HEK293 (cell line): ENCODE data around the gene DUS3L.

Source experiments
- CTCF ChIP-seq: fragments of 450-650 bp; formaldehyde crosslinking; IDR thresholded peaks from 2 replicates; pipeline ENCODE4 v1.5.1; 2016; ENCODE audit warnings: missing biosample characterization, missing genetic modification characterization
- HOXD13 ChIP-seq: sonication (generic); formaldehyde crosslinking; IDR thresholded peaks from 2 replicates; pipeline ENCODE4 v1.8.0; 2022; ENCODE audit warnings: missing genetic modification reagents, borderline replicate concordance
- IKZF3 ChIP-seq: fragments of 450-650 bp; IDR thresholded peaks from 2 replicates; pipeline ENCODE4 v1.5.0; 2018; ENCODE audit warnings: missing biosample characterization, mild to moderate bottlenecking, missing genetic modification characterization, moderate library complexity
- KLF1 ChIP-seq: fragments of 450-650 bp; formaldehyde crosslinking; IDR thresholded peaks from 2 replicates; pipeline ENCODE4 v1.5.1; 2016; ENCODE audit warnings: missing biosample characterization, missing genetic modification characterization
- KLF10 ChIP-seq: fragments of 450-650 bp; IDR thresholded peaks from 2 replicates; pipeline ENCODE4 v1.5.1; 2018; ENCODE audit warnings: missing biosample characterization, mild to moderate bottlenecking, missing genetic modification characterization
- KLF17 ChIP-seq: fragments of 450-650 bp; formaldehyde crosslinking; IDR thresholded peaks from 2 replicates; pipeline ENCODE4 v1.5.1; 2016; ENCODE audit warnings: missing biosample characterization, missing genetic modification characterization
- MYNN ChIP-seq: fragments of 450-650 bp; formaldehyde crosslinking; IDR thresholded peaks from 2 replicates; pipeline ENCODE4 v1.5.1; 2016; ENCODE audit warnings: missing biosample characterization, missing genetic modification characterization, borderline replicate concordance
- PATZ1 ChIP-seq: fragments of 450-650 bp; formaldehyde crosslinking; IDR thresholded peaks from 2 replicates; pipeline ENCODE4 v1.5.1; 2016; ENCODE audit warnings: missing biosample characterization, missing genetic modification characterization
- REPIN1 ChIP-seq: fragments of 450-650 bp; formaldehyde crosslinking; IDR thresholded peaks from 2 replicates; pipeline ENCODE4 v1.5.1; 2017; ENCODE audit warnings: missing biosample characterization, missing genetic modification characterization, low read depth
- SP7 ChIP-seq: fragments of 450-650 bp; formaldehyde crosslinking; IDR thresholded peaks from 2 replicates; pipeline ENCODE4 v1.5.1; 2016; ENCODE audit warnings: missing biosample characterization, missing genetic modification characterization
- ZBTB10 ChIP-seq: fragments of 450-650 bp; formaldehyde crosslinking; IDR thresholded peaks from 2 replicates; pipeline ENCODE4 v1.5.1; 2016; ENCODE audit warnings: missing biosample characterization, missing genetic modification characterization
- ZBTB26 ChIP-seq: fragments of 450-650 bp; formaldehyde crosslinking; optimal IDR thresholded peaks from 2 replicates; pipeline ENCODE3; 2016; ENCODE audit warnings: missing biosample characterization, mild to moderate bottlenecking, missing genetic modification characterization
- ZBTB7A ChIP-seq: fragments of 450-650 bp; formaldehyde crosslinking; IDR thresholded peaks from 2 replicates; pipeline ENCODE4 v1.5.1; 2016; ENCODE audit warnings: low read depth, missing biosample characterization, missing genetic modification characterization
- ZBTB8A ChIP-seq: fragments of 450-650 bp; formaldehyde crosslinking; IDR thresholded peaks from 2 replicates; pipeline ENCODE4 v1.5.1; 2016; ENCODE audit warnings: missing biosample characterization, missing genetic modification characterization
- ZNF335 ChIP-seq: fragments of 450-650 bp; formaldehyde crosslinking; conservative IDR thresholded peaks from 2 replicates; pipeline ENCODE4 v1.5.1; 2016; ENCODE audit warnings: missing biosample characterization, missing genetic modification characterization
- ZNF561 ChIP-seq: fragments of 450-650 bp; IDR thresholded peaks from 2 replicates; pipeline ENCODE4 v1.5.1; 2018; ENCODE audit warnings: missing biosample characterization, missing genetic modification characterization, borderline replicate concordance
- ZNF600 ChIP-seq: fragments of 450-650 bp; formaldehyde crosslinking; IDR thresholded peaks from 2 replicates; pipeline ENCODE4 v1.5.1; 2016; ENCODE audit warnings: missing biosample characterization, missing genetic modification characterization
- ZNF654 ChIP-seq: fragments of 450-650 bp; formaldehyde crosslinking; IDR thresholded peaks from 2 replicates; pipeline ENCODE4 v1.5.1; 2016; ENCODE audit warnings: low read depth, missing biosample characterization, missing genetic modification characterization
- ZNF692 ChIP-seq: fragments of 450-650 bp; formaldehyde crosslinking; IDR thresholded peaks from 2 replicates; pipeline ENCODE4 v1.5.1; 2016; ENCODE audit warnings: missing biosample characterization, missing genetic modification characterization
- ZNF76 ChIP-seq: fragments of 450-650 bp; formaldehyde crosslinking; IDR thresholded peaks from 2 replicates; pipeline ENCODE4; 2016; ENCODE audit warnings: low read depth, missing biosample characterization, missing genetic modification characterization, borderline replicate concordance
- ZNF777 ChIP-seq: fragments of 450-650 bp; formaldehyde crosslinking; IDR thresholded peaks from 2 replicates; pipeline ENCODE4 v1.5.1; 2017; ENCODE audit warnings: missing biosample characterization, missing genetic modification characterization, borderline replicate concordance

The DUS3L gene

GRCh38 chr19:5805462-5806132, 14.6 kb upstream of the DUS3L start (continued):
- TF ChIP-seq IKZF3, result peak; percentile 47
- TF ChIP-seq ZNF335, result peak; percentile 42
- peak; percentile 68 for TF ChIP-seq ZBTB8A (tag by site-specific recombination)
- peak; percentile 82; the same call in 1 of the 2 replicates for TF ChIP-seq ZNF561 (tag by site-specific recombination)
- TF ChIP-seq ZNF76 (tag by site-specific recombination), result peak; percentile 33; the same call in 1 of the 2 replicates
- TF ChIP-seq ZNF777 (tag by site-specific recombination), result peak; percentile 93
- no peak for TF ChIP-seq HOXD13 (CRISPR knock-in tag)
- peak; percentile 83 for TF ChIP-seq PATZ1 (tag by site-specific recombination)
- TF ChIP-seq KLF1 (tag by site-specific recombination), result peak; percentile 49; the same call in 1 of the 2 replicates
- peak; percentile 61; the same call in 1 of the 2 replicates for TF ChIP-seq KLF10 (tag by site-specific recombination)
- TF ChIP-seq ZBTB7A, result peak; percentile 10; the same call in 1 of the 2 replicates
- TF ChIP-seq SP7 (tag by site-specific recombination), result 0 out of 2 replicates have a peak, but pooled peaks have one; percentile 26
- TF ChIP-seq MYNN, result no peak
- no peak for TF ChIP-seq ZNF600
- peak; percentile 59 for TF ChIP-seq ZNF654
- no peak for TF ChIP-seq REPIN1 (tag by site-specific recombination)
- TF ChIP-seq ZNF692 (tag by site-specific recombination), result peak; percentile 42; the same call in 1 of the 2 replicates
- TF ChIP-seq KLF17 (tag by site-specific recombination), result peak; percentile 49; the same call in 1 of the 2 replicates
- TF ChIP-seq ZBTB26 (tag by site-specific recombination), result peak; percentile 77
- TF ChIP-seq CTCF (tag by site-specific recombination), result peak; percentile 85
- TF ChIP-seq ZBTB10 (tag by site-specific recombination), result peak; percentile 77
